ENCODE measurements around the gene SH2D3A. TPM values are rescaled to one million over a fixed set of nuclear protein-coding genes. Genes with fewer than 3 reads are reported as not detected.
"Not testable (repeated sequence)": the region's sequence is repeated elsewhere in the genome, so short reads cannot be mapped to it uniquely, and the experiment has no call there.

Gene SH2D3A
- total RNA-seq, 4 donors from 2014 or later = 52.4 to 77.2 (median 66.8) TPM

- Histone ChIP-seq H3K9me3 (no peaks in the 10 kb centered on the region), H3K4me3 (no peak overlapping the region), H3K4me1 (peaks cover 11% of the 10 kb centered on the region), H3K27ac (no peak overlapping the region), H3K36me3 (no peaks in the 10 kb centered on the region), H3K27me3 (peaks cover 5% of the 10 kb centered on the region)
- 54% methylated on average over 8 of the region's 9 CpGs for WGBS
- DNase-seq (ENCODE audit: low spot score in 2 of 2) = peak in 1 of 2 donors; percentile 78
- TF ChIP-seq POLR2A (IDR thresholded peaks at IDR 0.05) (no peak), POLR2AphosphoS5 (IDR thresholded peaks at IDR 0.05) (no peak), EP300 (IDR thresholded peaks at IDR 0.05) (no peak), CTCF (IDR thresholded peaks at IDR 0.05) (no peak)
Measured at GRCh38 chr19:6802336-6803035, 35.3 kb upstream of the SH2D3A start.

- H3K27me3 ChIP-seq = peaks cover 5% of the 10 kb centered on the region
- H3K36me3 ChIP-seq = no peaks in the 10 kb centered on the region
- peak in 1 of 2 donors; percentile 74 for DNase-seq (ENCODE audit: low spot score in 2 of 2)
- H3K27ac ChIP-seq = peak overlapping the region; percentile 4
- no peaks in the 10 kb centered on the region for H3K9me3 ChIP-seq
- WGBS = 5% methylated on average over 7 of the region's 19 CpGs
- peaks cover 11% of the 10 kb centered on the region for H3K4me1 ChIP-seq
- no peak for TF ChIP-seq EP300 (IDR thresholded peaks at IDR 0.05)
- no peak for TF ChIP-seq POLR2AphosphoS5 (IDR thresholded peaks at IDR 0.05)
- TF ChIP-seq CTCF (IDR thresholded peaks at IDR 0.05) = no peak
- no peak for TF ChIP-seq POLR2A (IDR thresholded peaks at IDR 0.05)
- peak overlapping the region; percentile 40 for H3K4me3 ChIP-seq
Measured at GRCh38 chr19:6801485-6802086, 34.4 kb upstream of the SH2D3A start.

GRCh38 chr19:6800991-6801484 is 33.8 kb upstream of the SH2D3A start:
- Histone ChIP-seq H3K36me3 (no peaks in the 10 kb centered on the region), H3K27ac (peak overlapping the region; percentile 4)
- DNase-seq (ENCODE audit: low spot score in 2 of 2) = no peak

GRCh38 chr19:6800160-6800790 is 33.0 kb upstream of the SH2D3A start:
- not testable (repeated sequence) for H3K9me3 ChIP-seq; H3K36me3 ChIP-seq; DNase-seq (ENCODE audit: low spot score in 2 of 2); H3K4me3 ChIP-seq; H3K27me3 ChIP-seq; H3K27ac ChIP-seq
- H3K4me1 ChIP-seq = peaks cover 11% of the 10 kb centered on the region
- WGBS = 71% methylated on average over 14 of the region's 14 CpGs

More at GRCh38 chr19:6800991-6801484, 33.8 kb upstream of the SH2D3A start:
- H3K4me1 ChIP-seq = peaks cover 11% of the 10 kb centered on the region
- H3K27me3 ChIP-seq = peaks cover 5% of the 10 kb centered on the region
- no peak for TF ChIP-seq CTCF (IDR thresholded peaks at IDR 0.05)
- TF ChIP-seq EP300 (IDR thresholded peaks at IDR 0.05) = no peak
- no peak for TF ChIP-seq POLR2A (IDR thresholded peaks at IDR 0.05)
- TF ChIP-seq POLR2AphosphoS5 (IDR thresholded peaks at IDR 0.05) = no peak
- H3K9me3 ChIP-seq = no peaks in the 10 kb centered on the region
- WGBS = 11% methylated on average over 9 of the region's 10 CpGs
- peak overlapping the region; percentile 40 for H3K4me3 ChIP-seq

GRCh38 chr19:6797646-6798045 is 30.4 kb upstream of the SH2D3A start:
- Histone ChIP-seq H3K4me1 (peaks cover 11% of the 10 kb centered on the region), H3K27ac (no peak overlapping the region), H3K9me3 (peaks cover 4% of the 10 kb centered on the region), H3K27me3 (peaks cover 5% of the 10 kb centered on the region), H3K36me3 (no peaks in the 10 kb centered on the region), H3K4me3 (no peak overlapping the region)
- WGBS = 80% methylated on average over 9 of the region's 9 CpGs
- no peak for DNase-seq (ENCODE audit: low spot score in 2 of 2)
- TF ChIP-seq EP300 (IDR thresholded peaks at IDR 0.05) (no peak), POLR2AphosphoS5 (IDR thresholded peaks at IDR 0.05) (no peak), CTCF (IDR thresholded peaks at IDR 0.05) (no peak), POLR2A (IDR thresholded peaks at IDR 0.05) (no peak)
